NCI-H2196 (cell line): ENCODE results near the gene KRT9.
"Not testable (repeated sequence)": the region's sequence is repeated elsewhere in the genome, so short reads cannot be mapped to it uniquely, and the experiment has no call there.

Experiments used
- DNase-seq: peaks from one replicate; lab custom pipeline; 2025; ENCODE audit not compliant: unreplicated experiment; lab: John Stamatoyannopoulos, UW

The KRT9 gene

GRCh38 chr17:41571561-41572434 lies at the start of gene KRT9:
TSS of gene KRT9 (minus strand) at chr17:41572059. CDS start at chr17:41571992, 67 bp downstream.
- no peak for DNase-seq

- DNase-seq, result not testable (repeated sequence)
Observed at GRCh38 chr17:41621435-41621817, 49.6 kb upstream of the KRT9 start.

GRCh38 chr17:41620583-41621434 lies 49.0 kb upstream of the KRT9 start:
- no peak for DNase-seq

- not testable (repeated sequence) for DNase-seq
Observed at GRCh38 chr17:41619927-41620582, 48.2 kb upstream of the KRT9 start.

GRCh38 chr17:41619036-41619926 lies 47.4 kb upstream of the KRT9 start:
- no peak for DNase-seq

- no peak for DNase-seq
Observed at GRCh38 chr17:41618341-41619035, 46.6 kb upstream of the KRT9 start.

- no peak for DNase-seq
Observed at GRCh38 chr17:41617698-41618097, 45.8 kb upstream of the KRT9 start.

- DNase-seq, result no peak
Observed at GRCh38 chr17:41617136-41617535, 45.3 kb upstream of the KRT9 start.

GRCh38 chr17:41616486-41616885 lies 44.6 kb upstream of the KRT9 start:
- DNase-seq, result not testable (repeated sequence)

- peak; percentile 54 for DNase-seq
Observed at GRCh38 chr17:41615454-41615853, 43.6 kb upstream of the KRT9 start.

- DNase-seq, result not testable (repeated sequence)
Observed at GRCh38 chr17:41614767-41615166, 42.9 kb upstream of the KRT9 start.

- no peak for DNase-seq
Observed at GRCh38 chr17:41614098-41614497, 42.2 kb upstream of the KRT9 start.

GRCh38 chr17:41613277-41614082 lies 41.6 kb upstream of the KRT9 start:
- DNase-seq, result no peak

- not testable (repeated sequence) for DNase-seq
Observed at GRCh38 chr17:41612376-41613160, 40.7 kb upstream of the KRT9 start, which contains the start of gene KRT16. TSS of gene KRT16 (minus strand) at chr17:41612767. CDS start at chr17:41612688, 79 bp downstream.

GRCh38 chr17:41610965-41611640 lies 39.2 kb upstream of the KRT9 start:
- DNase-seq, result no peak

GRCh38 chr17:41610061-41610517 lies 38.2 kb upstream of the KRT9 start:
- not testable (repeated sequence) for DNase-seq

GRCh38 chr17:41606930-41607329 lies 35.1 kb upstream of the KRT9 start:
- not testable (repeated sequence) for DNase-seq
